ENCODE data around the gene NDUFS6.

NDUFS6 gene

DNA sequence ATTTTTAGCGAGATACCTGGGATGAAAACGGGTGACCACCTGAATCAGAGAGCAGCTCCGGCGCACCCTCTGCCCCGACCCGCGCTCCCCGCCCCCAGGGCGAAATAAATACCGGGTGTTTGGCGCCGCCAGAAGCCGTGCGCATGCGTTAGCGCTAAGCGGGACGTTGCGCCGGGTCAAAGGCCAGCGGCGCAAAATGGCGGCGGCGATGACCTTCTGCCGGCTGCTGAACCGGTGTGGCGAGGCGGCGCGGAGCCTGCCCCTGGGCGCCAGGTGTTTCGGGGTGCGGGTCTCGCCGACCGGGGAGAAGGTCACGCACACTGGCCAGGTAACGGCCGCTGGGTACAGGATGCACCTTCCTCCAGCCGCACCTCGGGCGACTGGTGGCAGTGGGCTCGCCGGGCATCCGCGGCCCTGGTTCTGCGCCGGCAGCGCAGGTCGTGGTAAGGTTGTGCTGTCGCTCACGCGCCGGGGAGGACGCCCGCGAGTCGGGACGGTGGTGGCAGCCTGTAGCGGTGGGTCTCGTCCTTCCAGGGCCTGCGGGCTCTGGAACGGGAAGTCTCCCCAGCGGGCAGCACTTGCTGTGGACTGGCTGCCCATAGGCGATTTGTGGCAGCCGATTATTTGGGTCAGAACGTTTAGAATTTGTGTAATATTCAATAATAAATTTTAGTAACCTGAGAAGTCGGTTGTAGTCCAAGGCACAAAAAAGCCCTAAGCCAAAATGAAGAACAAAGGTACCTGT lies at the start of gene NDUFS6 (continued):
- TF ChIP-seq ZNF121 (tag by site-specific recombination; IDR thresholded peaks at IDR 0.05), result no peak
- TF ChIP-seq GLI4 (tag by site-specific recombination; IDR thresholded peaks at IDR 0.05), result peak; percentile 94
- TF ChIP-seq ZNF639 (tag by site-specific recombination; IDR thresholded peaks at IDR 0.05), result no peak
- no peak for TF ChIP-seq ZNF571 (tag by site-specific recombination; IDR thresholded peaks at IDR 0.05)
- TF ChIP-seq ZFP41 (tag by site-specific recombination; IDR thresholded peaks at IDR 0.05; ENCODE audit: borderline replicate concordance), result no peak
- TF ChIP-seq ZNF521 (tag by site-specific recombination; IDR thresholded peaks at IDR 0.05), result no peak
- TF ChIP-seq, protein P1, sequence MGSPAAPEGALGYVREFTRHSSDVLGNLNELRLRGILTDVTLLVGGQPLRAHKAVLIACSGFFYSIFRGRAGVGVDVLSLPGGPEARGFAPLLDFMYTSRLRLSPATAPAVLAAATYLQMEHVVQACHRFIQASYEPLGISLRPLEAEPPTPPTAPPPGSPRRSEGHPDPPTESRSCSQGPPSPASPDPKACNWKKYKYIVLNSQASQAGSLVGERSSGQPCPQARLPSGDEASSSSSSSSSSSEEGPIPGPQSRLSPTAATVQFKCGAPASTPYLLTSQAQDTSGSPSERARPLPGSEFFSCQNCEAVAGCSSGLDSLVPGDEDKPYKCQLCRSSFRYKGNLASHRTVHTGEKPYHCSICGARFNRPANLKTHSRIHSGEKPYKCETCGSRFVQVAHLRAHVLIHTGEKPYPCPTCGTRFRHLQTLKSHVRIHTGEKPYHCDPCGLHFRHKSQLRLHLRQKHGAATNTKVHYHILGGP (tag by site-specific recombination; IDR thresholded peaks at IDR 0.05), result no peak
- no peak for TF ChIP-seq SALL2 (tag by site-specific recombination; IDR thresholded peaks at IDR 0.05; ENCODE audit: borderline replicate concordance)
- TF ChIP-seq ZNF214 (tag by site-specific recombination; IDR thresholded peaks at IDR 0.05; ENCODE audit: borderline replicate concordance), result no peak
- TF ChIP-seq ZNF585B (tag by site-specific recombination; IDR thresholded peaks at IDR 0.05), result peak; percentile 22; the same call in 1 of the 2 replicates
- no peak for TF ChIP-seq ZNF221 (tag by site-specific recombination; IDR thresholded peaks at IDR 0.05; ENCODE audit: borderline replicate concordance)
- no peak for TF ChIP-seq ZNF223 (tag by site-specific recombination; IDR thresholded peaks at IDR 0.05)
- TF ChIP-seq ZNF394 (tag by site-specific recombination; IDR thresholded peaks at IDR 0.05; ENCODE audit: borderline replicate concordance), result no peak
- TF ChIP-seq GLIS1 (tag by site-specific recombination; IDR thresholded peaks at IDR 0.05), result no peak
- peak; percentile 100 for TF ChIP-seq BCL11A (tag by site-specific recombination; IDR thresholded peaks at IDR 0.05; ENCODE audit: low read depth)
- no peak for TF ChIP-seq ZNF433 (tag by site-specific recombination; IDR thresholded peaks at IDR 0.05; ENCODE audit: low read depth)
- peak; percentile 91 for TF ChIP-seq ZNF2 (tag by site-specific recombination; IDR thresholded peaks at IDR 0.05)
- TF ChIP-seq ZNF624 (tag by site-specific recombination; IDR thresholded peaks at IDR 0.05), result no peak
- no peak for TF ChIP-seq RBAK (tag by site-specific recombination; IDR thresholded peaks at IDR 0.05)
- 0 out of 2 replicates have a peak, but pooled peaks have one; percentile 0 for TF ChIP-seq ZNF10 (tag by site-specific recombination; IDR thresholded peaks at IDR 0.05)
- TF ChIP-seq, protein P2, sequence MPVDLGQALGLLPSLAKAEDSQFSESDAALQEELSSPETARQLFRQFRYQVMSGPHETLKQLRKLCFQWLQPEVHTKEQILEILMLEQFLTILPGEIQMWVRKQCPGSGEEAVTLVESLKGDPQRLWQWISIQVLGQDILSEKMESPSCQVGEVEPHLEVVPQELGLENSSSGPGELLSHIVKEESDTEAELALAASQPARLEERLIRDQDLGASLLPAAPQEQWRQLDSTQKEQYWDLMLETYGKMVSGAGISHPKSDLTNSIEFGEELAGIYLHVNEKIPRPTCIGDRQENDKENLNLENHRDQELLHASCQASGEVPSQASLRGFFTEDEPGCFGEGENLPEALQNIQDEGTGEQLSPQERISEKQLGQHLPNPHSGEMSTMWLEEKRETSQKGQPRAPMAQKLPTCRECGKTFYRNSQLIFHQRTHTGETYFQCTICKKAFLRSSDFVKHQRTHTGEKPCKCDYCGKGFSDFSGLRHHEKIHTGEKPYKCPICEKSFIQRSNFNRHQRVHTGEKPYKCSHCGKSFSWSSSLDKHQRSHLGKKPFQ (tag by site-specific recombination; IDR thresholded peaks at IDR 0.05), result peak; percentile 62; the same call in 1 of the 2 replicates
- TF ChIP-seq ZNF610 (tag by site-specific recombination; IDR thresholded peaks at IDR 0.05; ENCODE audit: borderline replicate concordance), result no peak
- no peak for TF ChIP-seq ZNF791 (tag by site-specific recombination; IDR thresholded peaks at IDR 0.05)
- TF ChIP-seq KLF7 (tag by site-specific recombination; IDR thresholded peaks at IDR 0.05; ENCODE audit: borderline replicate concordance), result 0 out of 2 replicates have a peak, but pooled peaks have one; percentile 24
- TF ChIP-seq ZNF114 (tag by site-specific recombination; IDR thresholded peaks at IDR 0.05), result no peak
- TF ChIP-seq ZNF843 (tag by site-specific recombination; IDR thresholded peaks at IDR 0.05), result peak; percentile 82
- TF ChIP-seq, protein P3, sequence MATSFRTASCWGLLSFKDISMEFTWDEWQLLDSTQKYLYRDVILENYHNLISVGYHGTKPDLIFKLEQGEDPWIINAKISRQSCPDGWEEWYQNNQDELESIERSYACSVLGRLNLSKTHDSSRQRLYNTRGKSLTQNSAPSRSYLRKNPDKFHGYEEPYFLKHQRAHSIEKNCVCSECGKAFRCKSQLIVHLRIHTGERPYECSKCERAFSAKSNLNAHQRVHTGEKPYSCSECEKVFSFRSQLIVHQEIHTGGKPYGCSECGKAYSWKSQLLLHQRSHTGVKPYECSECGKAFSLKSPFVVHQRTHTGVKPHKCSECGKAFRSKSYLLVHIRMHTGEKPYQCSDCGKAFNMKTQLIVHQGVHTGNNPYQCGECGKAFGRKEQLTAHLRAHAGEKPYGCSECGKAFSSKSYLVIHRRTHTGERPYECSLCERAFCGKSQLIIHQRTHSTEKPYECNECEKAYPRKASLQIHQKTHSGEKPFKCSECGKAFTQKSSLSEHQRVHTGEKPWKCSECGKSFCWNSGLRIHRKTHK (tag by site-specific recombination; IDR thresholded peaks at IDR 0.05), result no peak
- no peak for TF ChIP-seq TRIM28 (IDR thresholded peaks at IDR 0.05; ENCODE audit: borderline replicate concordance, low read length)
- TF ChIP-seq, protein P4, sequence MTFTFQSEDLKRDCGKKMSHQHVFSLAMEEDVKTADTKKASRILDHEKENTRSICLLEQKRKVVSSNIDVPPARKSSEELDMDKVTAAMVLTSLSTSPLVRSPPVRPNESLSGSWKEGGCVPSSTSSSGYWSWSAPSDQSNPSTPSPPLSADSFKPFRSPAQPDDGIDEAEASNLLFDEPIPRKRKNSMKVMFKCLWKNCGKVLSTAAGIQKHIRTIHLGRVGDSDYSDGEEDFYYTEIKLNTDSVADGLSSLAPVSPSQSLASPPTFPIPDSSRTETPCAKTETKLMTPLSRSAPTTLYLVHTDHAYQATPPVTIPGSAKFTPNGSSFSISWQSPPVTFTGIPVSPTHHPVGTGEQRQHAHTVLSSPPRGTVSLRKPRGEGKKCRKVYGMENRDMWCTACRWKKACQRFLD (tag by site-specific recombination; IDR thresholded peaks at IDR 0.05), result peak; percentile 78; the same call in 1 of the 2 replicates
- TF ChIP-seq TSHZ1 (tag by site-specific recombination; IDR thresholded peaks at IDR 0.05; ENCODE audit: borderline replicate concordance), result peak; percentile 22; the same call in 1 of the 2 replicates
